Peyer's patch (tissue), 4 donors: Measurements from ENCODE around the gene HSFY2.
"Not testable (repeated sequence)": the region's sequence is repeated elsewhere in the genome, so short reads cannot be mapped to it uniquely, and the experiment has no call there.

Source experiments
- POLR2A ChIP-seq, 2 donors: fragments of 450-650 bp; IDR thresholded peaks; one replicate each; pipeline ENCODE4 v1.5.1; 2017; ENCODE audit warnings: antibody characterized with exemption in 2 of 2, mild to moderate bottlenecking in 2 of 2, moderate library complexity in 2 of 2
- TF ChIP-seq, protein P1 (sequence below), 6 experiments: fragments of 450-650 bp in 4 of 6; fragments of 200-600 bp in 2 of 6; sonication (generic) in 1 of 6; IDR thresholded peaks; one replicate each; pipeline ENCODE4 v1.5.1; 2017 to 2019; ENCODE audit warnings: antibody characterized with exemption in 6 of 6, mild to moderate bottlenecking in 3 of 6, moderate library complexity in 1 of 6

DNA sequence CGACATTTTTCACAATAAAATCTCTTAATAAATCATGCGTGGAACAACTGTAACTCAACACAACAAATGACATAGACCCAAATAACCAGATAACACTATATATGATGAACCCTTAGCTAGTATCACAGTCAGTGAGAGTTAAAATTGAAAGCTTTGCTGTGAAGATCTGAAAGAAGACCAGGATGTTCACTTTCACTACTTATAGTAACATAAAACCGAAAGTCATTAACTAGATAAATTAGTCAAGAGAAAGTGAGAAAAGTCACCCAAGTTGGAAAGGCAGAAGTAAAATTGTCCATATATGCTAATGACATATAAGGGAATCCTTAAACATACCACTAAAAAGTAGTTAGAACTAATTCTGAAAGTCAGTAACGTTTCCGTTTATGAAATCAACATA, 42.2 kb upstream of the HSFY2 start:
- TF ChIP-seq, protein P1, sequence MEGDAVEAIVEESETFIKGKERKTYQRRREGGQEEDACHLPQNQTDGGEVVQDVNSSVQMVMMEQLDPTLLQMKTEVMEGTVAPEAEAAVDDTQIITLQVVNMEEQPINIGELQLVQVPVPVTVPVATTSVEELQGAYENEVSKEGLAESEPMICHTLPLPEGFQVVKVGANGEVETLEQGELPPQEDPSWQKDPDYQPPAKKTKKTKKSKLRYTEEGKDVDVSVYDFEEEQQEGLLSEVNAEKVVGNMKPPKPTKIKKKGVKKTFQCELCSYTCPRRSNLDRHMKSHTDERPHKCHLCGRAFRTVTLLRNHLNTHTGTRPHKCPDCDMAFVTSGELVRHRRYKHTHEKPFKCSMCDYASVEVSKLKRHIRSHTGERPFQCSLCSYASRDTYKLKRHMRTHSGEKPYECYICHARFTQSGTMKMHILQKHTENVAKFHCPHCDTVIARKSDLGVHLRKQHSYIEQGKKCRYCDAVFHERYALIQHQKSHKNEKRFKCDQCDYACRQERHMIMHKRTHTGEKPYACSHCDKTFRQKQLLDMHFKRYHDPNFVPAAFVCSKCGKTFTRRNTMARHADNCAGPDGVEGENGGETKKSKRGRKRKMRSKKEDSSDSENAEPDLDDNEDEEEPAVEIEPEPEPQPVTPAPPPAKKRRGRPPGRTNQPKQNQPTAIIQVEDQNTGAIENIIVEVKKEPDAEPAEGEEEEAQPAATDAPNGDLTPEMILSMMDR (IDR thresholded peaks at IDR 0.05), result not testable (repeated sequence)
- TF ChIP-seq POLR2A (IDR thresholded peaks at IDR 0.05), result not testable (repeated sequence)
